ENCODE measurements around the gene TGFBR3L. TPM values are rescaled to one million over a fixed set of nuclear protein-coding genes. Genes with fewer than 3 reads are reported as not detected.

Gene TGFBR3L
- total and polyA plus RNA-seq, 4 donors, result 0.25 to 0.77 TPM; not detected in 2

- TF ChIP-seq, protein P1, sequence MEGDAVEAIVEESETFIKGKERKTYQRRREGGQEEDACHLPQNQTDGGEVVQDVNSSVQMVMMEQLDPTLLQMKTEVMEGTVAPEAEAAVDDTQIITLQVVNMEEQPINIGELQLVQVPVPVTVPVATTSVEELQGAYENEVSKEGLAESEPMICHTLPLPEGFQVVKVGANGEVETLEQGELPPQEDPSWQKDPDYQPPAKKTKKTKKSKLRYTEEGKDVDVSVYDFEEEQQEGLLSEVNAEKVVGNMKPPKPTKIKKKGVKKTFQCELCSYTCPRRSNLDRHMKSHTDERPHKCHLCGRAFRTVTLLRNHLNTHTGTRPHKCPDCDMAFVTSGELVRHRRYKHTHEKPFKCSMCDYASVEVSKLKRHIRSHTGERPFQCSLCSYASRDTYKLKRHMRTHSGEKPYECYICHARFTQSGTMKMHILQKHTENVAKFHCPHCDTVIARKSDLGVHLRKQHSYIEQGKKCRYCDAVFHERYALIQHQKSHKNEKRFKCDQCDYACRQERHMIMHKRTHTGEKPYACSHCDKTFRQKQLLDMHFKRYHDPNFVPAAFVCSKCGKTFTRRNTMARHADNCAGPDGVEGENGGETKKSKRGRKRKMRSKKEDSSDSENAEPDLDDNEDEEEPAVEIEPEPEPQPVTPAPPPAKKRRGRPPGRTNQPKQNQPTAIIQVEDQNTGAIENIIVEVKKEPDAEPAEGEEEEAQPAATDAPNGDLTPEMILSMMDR (IDR thresholded peaks at IDR 0.05; ENCODE audit: control extremely low read depth, extremely low read depth), result no peak
- no peak for DNase-seq
- peaks cover 0 to 14% (median 0%) of the 10 kb centered on the region in 5 donors for H3K4me1 ChIP-seq (ENCODE audit: control insufficient read depth in 5 of 5, insufficient read depth in 5 of 5, low read length in 5 of 5)
Measured at GRCh38 chr19:7910321-7911161, 4.1 kb upstream of the TGFBR3L start.

GRCh38 chr19:7911508-7912143 lies 3.0 kb upstream of the TGFBR3L start:
- peaks cover 0 to 18% (median 13%) of the 10 kb centered on the region in 3 donors for H3K27me3 ChIP-seq (ENCODE audit: control insufficient read depth in 3 of 3, insufficient read depth in 3 of 3, low read length in 2 of 3)
- WGBS, 2 donors, result 91 to 93% methylated on average over 18 of the region's 18 CpGs

More at GRCh38 chr19:7910321-7911161, 4.1 kb upstream of the TGFBR3L start:
- peaks cover 9 to 55% (median 11%) of the 10 kb centered on the region in 4 donors for H3K36me3 ChIP-seq (ENCODE audit: control insufficient read depth in 4 of 4, insufficient read depth in 4 of 4, low read length in 4 of 4)
- H3K4me3 ChIP-seq, result no peak overlapping the region
- WGBS, 2 donors, result 94% methylated on average over 54 of the region's 54 CpGs
- no peak overlapping the region for H3K27ac ChIP-seq (ENCODE audit: low read depth in 1 of 2, low read length in 1 of 2)
- H3K9me3 ChIP-seq (ENCODE audit: control insufficient read depth in 4 of 4, insufficient read depth in 3 of 4, low read length in 3 of 4), result peaks cover 0 to 22% (median 0%) of the 10 kb centered on the region in 4 donors
- H3K27me3 ChIP-seq (ENCODE audit: control insufficient read depth in 3 of 3, insufficient read depth in 3 of 3, low read length in 2 of 3), result peaks cover 0 to 11% (median 8%) of the 10 kb centered on the region in 3 donors
- no peak overlapping the region for H3K9ac ChIP-seq (ENCODE audit: insufficient read depth in 1 of 2, low read length in 2 of 2)
- no peak for ATAC-seq (ENCODE audit: insufficient read depth, low FRiP score)

GRCh38 chr19:7912144-7912696 lies 2.4 kb upstream of the TGFBR3L start:
- TF ChIP-seq, protein P1 (IDR thresholded peaks at IDR 0.05; ENCODE audit: control extremely low read depth, extremely low read depth), result no peak
- Histone ChIP-seq H3K36me3 (ENCODE audit: control insufficient read depth in 4 of 4, insufficient read depth in 4 of 4, low read length in 4 of 4) (peaks cover 6 to 46% (median 11%) of the 10 kb centered on the region in 4 donors), H3K4me1 (ENCODE audit: control insufficient read depth in 5 of 5, insufficient read depth in 5 of 5, low read length in 5 of 5) (peaks cover 0 to 12% (median 2%) of the 10 kb centered on the region in 5 donors), H3K27me3 (ENCODE audit: control insufficient read depth in 3 of 3, insufficient read depth in 3 of 3, low read length in 2 of 3) (peaks cover 0 to 23% (median 17%) of the 10 kb centered on the region in 3 donors), H3K9ac (ENCODE audit: insufficient read depth in 1 of 2, low read length in 2 of 2) (no peak overlapping the region), H3K27ac (ENCODE audit: low read depth in 1 of 2, low read length in 1 of 2) (no peak overlapping the region), H3K4me3 (no peak overlapping the region), H3K9me3 (ENCODE audit: control insufficient read depth in 4 of 4, insufficient read depth in 3 of 4, low read length in 3 of 4) (peaks cover 0 to 22% (median 0%) of the 10 kb centered on the region in 4 donors)
- ATAC-seq (ENCODE audit: insufficient read depth, low FRiP score) (no peak), DNase-seq (no peak)
- 91 to 94% methylated on average over 25 to 31 of the region's 31 CpGs for WGBS, 2 donors

More at GRCh38 chr19:7911508-7912143, 3.0 kb upstream of the TGFBR3L start:
- peaks cover 0 to 13% (median 4%) of the 10 kb centered on the region in 5 donors for H3K4me1 ChIP-seq (ENCODE audit: control insufficient read depth in 5 of 5, insufficient read depth in 5 of 5, low read length in 5 of 5)
- no peak overlapping the region for H3K4me3 ChIP-seq
- H3K9me3 ChIP-seq (ENCODE audit: control insufficient read depth in 4 of 4, insufficient read depth in 3 of 4, low read length in 3 of 4), result peaks cover 0 to 22% (median 0%) of the 10 kb centered on the region in 4 donors
- DNase-seq (no peak), ATAC-seq (ENCODE audit: insufficient read depth, low FRiP score) (no peak)
- TF ChIP-seq, protein P1 (IDR thresholded peaks at IDR 0.05; ENCODE audit: control extremely low read depth, extremely low read depth), result no peak
- no peak overlapping the region for H3K27ac ChIP-seq (ENCODE audit: low read depth in 1 of 2, low read length in 1 of 2)
- H3K9ac ChIP-seq (ENCODE audit: insufficient read depth in 1 of 2, low read length in 2 of 2), result no peak overlapping the region
- peaks cover 9 to 49% (median 11%) of the 10 kb centered on the region in 4 donors for H3K36me3 ChIP-seq (ENCODE audit: control insufficient read depth in 4 of 4, insufficient read depth in 4 of 4, low read length in 4 of 4)

All from lung (tissue), 12 donors.